HCT116 (cell line): ENCODE measurements around the gene CD3G. TPM values are rescaled to one million over a fixed set of nuclear protein-coding genes. Genes with fewer than 3 reads are reported as not detected.

ENCODE experiments used
- ATAC-seq: fragments of 200-7000 bp; cut with Tn5 transposase; 2 replicates; pipeline ENCODE4 v1.9.1; 2020; ENCODE audit warnings: mild to moderate bottlenecking, moderate library complexity
- BruUV-seq: library from RNA; stranded (reverse); fragments of 400-500 nt; replicated peaks from 2 replicates; lab custom pipeline; 2021; lab: Mats Ljungman, UMichigan
- CTCF ChIA-PET: fragments of 300-600 bp; sonication (Branson Sonifier 250); formaldehyde crosslinking; loops from one replicate; lab custom pipeline; 2021; ENCODE audit warnings: antibody characterized with exemption; lab: Charles Lee
- POLR2A ChIA-PET: fragments of 300-600, 350-600 bp; sonication (Branson Sonifier 250); formaldehyde crosslinking; loops from one replicate; lab custom pipeline; 2021; ENCODE audit warnings: antibody characterized with exemption; lab: Charles Lee
- RAD21 ChIA-PET, 2 experiments: fragments of 300-600 bp; sonication (Branson Sonifier 250); formaldehyde crosslinking; loops; one replicate each; lab custom pipeline; 2023; ENCODE audit warnings: low total read pairs in 2 of 2; ENCODE audit not compliant: uncharacterized antibody in 2 of 2, unreplicated experiment in 2 of 2, low non-redundant PET in 1 of 2; lab: Charles Lee
- DNase-seq: peaks from one replicate; pipeline ENCODE4 v3.0.0-alpha.2; 2010; ENCODE audit warnings: low read depth, low spot score
- H2AFZ ChIP-seq: fragments of 200-600 bp; shearing (Covaris generic), sonication (generic); 2 replicates; pipeline ENCODE4 v1.6.1; 2017; ENCODE audit warnings: low read depth, mixed run types, mixed read lengths, antibody characterized with exemption, low read length; ENCODE audit not compliant: poor library complexity, severe bottlenecking
- H3K27ac ChIP-seq: 2 replicates; pipeline ENCODE4 v1.5.1; 2012; ENCODE audit warnings: low read depth, low read length
- H3K27me3 ChIP-seq: fragments of 200-600 bp; sonication (generic); 2 replicates; pipeline ENCODE4 v1.6.1; 2016; ENCODE audit warnings: mixed run types, low read length, mixed read lengths; ENCODE audit not compliant: insufficient read depth
- H3K36me3 ChIP-seq, 2 experiments: fragments of 200-500 bp in 1 of 2; fragments of 200-600 bp in 1 of 2; sonication (Bioruptor generic) in 1 of 2; sonication (generic) in 1 of 2; 2 replicates each; pipeline versions ENCODE4 v1.5.1 to v1.6.1; 2014 to 2016; ENCODE audit warnings: low read length in 2 of 2, inconsistent platforms in 1 of 2, mixed read lengths in 1 of 2, mixed run types in 1 of 2; ENCODE audit not compliant: insufficient read depth in 2 of 2, control insufficient read depth in 1 of 2
- H3K4me1 ChIP-seq, 2 experiments: fragments of 200-600 bp in 1 of 2; sonication (generic) in 1 of 2; 2 replicates each; pipeline versions ENCODE4 v1.5.1 to v1.6.1; 2012 to 2017; ENCODE audit warnings: low read length in 2 of 2, inconsistent platforms in 1 of 2, mild to moderate bottlenecking in 1 of 2, mixed read lengths in 1 of 2, mixed run types in 1 of 2, moderate library complexity in 1 of 2; ENCODE audit not compliant: insufficient read depth in 2 of 2, control insufficient read depth in 1 of 2
- H3K4me2 ChIP-seq: fragments of 200-600 bp; sonication (generic); 2 replicates; pipeline ENCODE4 v1.6.1; 2017; ENCODE audit warnings: mixed run types, low read length, mixed read lengths
- H3K4me3 ChIP-seq, 2 experiments: fragments of 200-600 bp in 1 of 2; sonication (generic) in 1 of 2; replicated peaks in 1 of 2; 2 replicates each; pipeline ENCODE4 v1.5.1; 2011 to 2016; ENCODE audit warnings: low read length in 2 of 2, control low read depth in 1 of 2, low read depth in 1 of 2, mild to moderate bottlenecking in 1 of 2, mixed read lengths in 1 of 2, mixed run types in 1 of 2
- H3K79me2 ChIP-seq: fragments of 200-600 bp; sonication (generic); 2 replicates; pipeline ENCODE4 v1.6.1; 2017; ENCODE audit warnings: mild to moderate bottlenecking, mixed run types, low read length, moderate library complexity, mixed read lengths; ENCODE audit not compliant: insufficient read depth
- H3K9ac ChIP-seq: fragments of 200-600 bp; sonication (generic); 2 replicates; pipeline ENCODE4 v1.6.1; 2016; ENCODE audit warnings: low read length, mixed read lengths
- H3K9me2 ChIP-seq: fragments of 200-600 bp; sonication (generic), shearing (Covaris generic); 2 replicates; pipeline ENCODE4 v1.6.1; 2017; ENCODE audit warnings: mixed run types, mild to moderate bottlenecking, moderate library complexity; ENCODE audit not compliant: insufficient read depth
- H3K9me3 ChIP-seq, 2 experiments: fragments of 200-500 bp in 1 of 2; fragments of 200-600 bp in 1 of 2; sonication (Bioruptor generic) in 1 of 2; sonication (generic) in 1 of 2; 2 replicates each; pipeline ENCODE4 v1.6.1; 2014 to 2017; ENCODE audit warnings: low read length in 2 of 2, mixed read lengths in 2 of 2, inconsistent platforms in 1 of 2, low read depth in 1 of 2, mild to moderate bottlenecking in 1 of 2, mixed run types in 1 of 2, moderate library complexity in 1 of 2; ENCODE audit not compliant: control insufficient read depth in 1 of 2, insufficient read depth in 1 of 2
- H4K20me1 ChIP-seq: fragments of 200-600 bp; sonication (generic), shearing (Covaris generic); 2 replicates; pipeline ENCODE4 v1.6.1; 2017; ENCODE audit warnings: mixed run types, mild to moderate bottlenecking, moderate library complexity; ENCODE audit not compliant: insufficient read depth
- CBX3 ChIP-seq: IDR thresholded peaks from 2 replicates; pipeline ENCODE4 v1.6.1; 2012; ENCODE audit warnings: low read depth
- CEBPB ChIP-seq: IDR thresholded peaks from 2 replicates; pipeline ENCODE4 v1.6.1; 2012; ENCODE audit warnings: low read depth
- EGR1 ChIP-seq: IDR thresholded peaks from 2 replicates; pipeline ENCODE4 v1.6.1; 2012; ENCODE audit warnings: low read depth
- ELF1 ChIP-seq: IDR thresholded peaks from 2 replicates; pipeline ENCODE4 v1.6.1; 2012; ENCODE audit warnings: low read depth, borderline replicate concordance
- EZH2 ChIP-seq: fragments of 200-600 bp; sonication (generic); IDR thresholded peaks from 2 replicates; pipeline ENCODE4 v1.6.1; 2017; ENCODE audit warnings: antibody characterized with exemption, mixed run types
- EZH2phosphoT487 ChIP-seq: fragments of 200-600 bp; IDR thresholded peaks from 2 replicates; pipeline ENCODE4 v1.6.1; 2018; ENCODE audit warnings: antibody characterized with exemption, borderline replicate concordance
- FOSL1 ChIP-seq: IDR thresholded peaks from 2 replicates; pipeline ENCODE4 v1.6.1; 2012; ENCODE audit warnings: low read depth
- JUND ChIP-seq: IDR thresholded peaks from 2 replicates; pipeline ENCODE4 v1.6.1; 2012
- MAX ChIP-seq: IDR thresholded peaks from 2 replicates; pipeline ENCODE4 v1.6.1; 2012
- POLR2A ChIP-seq: IDR thresholded peaks from 2 replicates; pipeline ENCODE4 v1.7.0; 2011; ENCODE audit warnings: borderline replicate concordance; ENCODE audit not compliant: insufficient read depth, insufficient read length; ENCODE audit errors: extremely low read depth
- POLR2AphosphoS5 ChIP-seq: IDR thresholded peaks from 2 replicates; pipeline ENCODE4 v1.6.1; 2011; ENCODE audit warnings: mild to moderate bottlenecking, low read depth, low read length, moderate library complexity
- RAD21 ChIP-seq: IDR thresholded peaks from 2 replicates; pipeline ENCODE4 v1.6.1; 2012; ENCODE audit warnings: low read depth, mild to moderate bottlenecking
- SIN3A ChIP-seq: IDR thresholded peaks from 2 replicates; pipeline ENCODE4 v1.6.1; 2012; ENCODE audit warnings: low read depth
- SP1 ChIP-seq: IDR thresholded peaks from 2 replicates; pipeline ENCODE4 v1.6.1; 2012; ENCODE audit warnings: low read depth
- TCF7L2 ChIP-seq: IDR thresholded peaks from 2 replicates; pipeline ENCODE4 v1.7.0; 2011; ENCODE audit warnings: borderline replicate concordance, inconsistent platforms; ENCODE audit not compliant: insufficient read depth, insufficient read length; ENCODE audit errors: extremely low read depth
- ZBTB33 ChIP-seq: IDR thresholded peaks from 2 replicates; pipeline ENCODE4 v1.6.1; 2011; ENCODE audit warnings: mild to moderate bottlenecking, low read length, moderate library complexity; ENCODE audit not compliant: insufficient replicate concordance; ENCODE audit errors: extremely low read depth
- ZFX ChIP-seq: fragments of 450-650 bp; IDR thresholded peaks from 2 replicates; pipeline ENCODE4 v1.6.1; 2017
- ZNF274 ChIP-seq: fragments of 200-500 bp; sonication (Bioruptor generic); IDR thresholded peaks from 2 replicates; pipeline ENCODE4 v1.6.1; 2014; ENCODE audit warnings: mild to moderate bottlenecking, low read depth, low read length, inconsistent platforms
- intact Hi-C: fragments of 100-400 bp; cut with micrococcal nuclease; formaldehyde crosslinking; loops from 2 replicates; pipeline ENCODE4 v1.10.0; 2022
- total RNA-seq: library from RNA; stranded (reverse); gene quantifications from one replicate; pipeline ENCODE4 v1.2.1, GENCODE V29; 2021; ENCODE audit not compliant: unreplicated experiment

The CD3G gene
- total RNA-seq, 1 experiment from 2014 or later, result 0.20 TPM

GRCh38 chr11:118304227-118304567, 39.9 kb upstream of the CD3G start:
- Histone ChIP-seq H4K20me1 (no peaks in the 10 kb centered on the region), H3K4me1 (no peaks in the 10 kb centered on the region), H3K9ac (no peak overlapping the region), H3K4me3 (no peak overlapping the region), H3K27ac (no peak overlapping the region), H3K4me2 (no peak overlapping the region), H2AFZ (no peak overlapping the region), H3K9me2 (no peaks in the 10 kb centered on the region), H3K9me3 (no peaks in the 10 kb centered on the region), H3K36me3 (no peaks in the 10 kb centered on the region), H3K27me3 (peaks cover 17% of the 10 kb centered on the region; the same call in 1 of the 2 replicates)
- no peak for ATAC-seq
- DNase-seq, result no peak
- BruUV-seq, result no TSS peak
- intact Hi-C loops, result no loop called here
- CTCF ChIA-PET, result interaction anchor here (2.2 kb wide), 1 partner anchor 8 kb away, joined by 6 read pairs; no protein-coding TSS in a partner anchor
- TF ChIP-seq POLR2AphosphoS5 (no peak), ELF1 (no peak), ZFX (no peak)
- TF ChIP-seq, all 23 proteins: peak for 0
- ChIA-PET POLR2A (no interaction called here), RAD21 (no interaction called here)
- H3K79me2 ChIP-seq, result no peaks in the 10 kb centered on the region

- H2AFZ ChIP-seq, result no peak within 1 kb of the TSS
- intact Hi-C loops, result no loop called here
- H3K9ac ChIP-seq, result no peak within 1 kb of the TSS
- no peaks in the 10 kb centered on the region for H4K20me1 ChIP-seq
- H3K27ac ChIP-seq, result no peak within 1 kb of the TSS
- no peaks in the 10 kb centered on the region for H3K9me2 ChIP-seq
- H3K9me3 ChIP-seq, result no peaks in the 10 kb centered on the region
- H3K27me3 ChIP-seq, result peaks cover 17% of the 10 kb centered on the region; the same call in 1 of the 2 replicates
- ChIA-PET POLR2A (no interaction called here), RAD21 (no interaction called here), CTCF (interaction anchor here (2.2 kb wide), 1 partner anchor 9 kb away, joined by 6 read pairs; no protein-coding TSS in a partner anchor)
- no peak for ATAC-seq
- no peaks in the 10 kb centered on the region for H3K36me3 ChIP-seq
- no peak within 1 kb of the TSS for H3K4me2 ChIP-seq
- no peaks in the 10 kb centered on the region for H3K4me1 ChIP-seq
- no TSS peak for BruUV-seq
- no peak for DNase-seq
- H3K4me3 ChIP-seq, result no peak within 1 kb of the TSS
- H3K79me2 ChIP-seq, result no peaks in the 10 kb centered on the region
- TF ChIP-seq MAX, result no peak
- no peak for TF ChIP-seq EGR1
- no peak for TF ChIP-seq EZH2
- TF ChIP-seq CEBPB, result no peak
- TF ChIP-seq CBX3, result no peak
- TF ChIP-seq JUND, result no peak
- no peak for TF ChIP-seq EZH2phosphoT487
- no peak for TF ChIP-seq TCF7L2
- no peak for TF ChIP-seq POLR2A
- no peak for TF ChIP-seq FOSL1
- no peak for TF ChIP-seq ZFX
- TF ChIP-seq ZBTB33, result no peak
- TF ChIP-seq SP1, result no peak
- TF ChIP-seq ZNF274, result no peak
- TF ChIP-seq POLR2AphosphoS5, result no peak
- no peak for TF ChIP-seq RAD21
- TF ChIP-seq SIN3A, result no peak
These were observed 39.4 kb upstream of the CD3G start, which contains the start of gene CD3E for GRCh38 chr11:118304568-118305248. Gene CD3E, plus strand, starts transcription at chr11:118304730. Its CDS starts 223 bp downstream, at chr11:118304953.
